ENCODE measurements around the gene BEAN1. TPM values are rescaled to one million over a fixed set of nuclear protein-coding genes. Genes with fewer than 3 reads are reported as not detected.
"Not testable (repeated sequence)": the region's sequence is repeated elsewhere in the genome, so short reads cannot be mapped to it uniquely, and the experiment has no call there.

Gene BEAN1
- total RNA-seq, 1 donor from 2014 or later, result 0.34 TPM

- DNase-seq, result no peak
Measured at GRCh38 chr16:66510298-66510697, 83.2 kb downstream of the BEAN1 start.

- DNase-seq, result no peak
Measured at GRCh38 chr16:66510711-66511601, 83.9 kb downstream of the BEAN1 start.

GRCh38 chr16:66511602-66512271 is 84.6 kb downstream of the BEAN1 start:
- DNase-seq, result peak; percentile 80

- peak; percentile 65 for DNase-seq
Measured at GRCh38 chr16:66512272-66513110, 85.4 kb downstream of the BEAN1 start.

GRCh38 chr16:66513111-66513723 is 86.1 kb downstream of the BEAN1 start:
- DNase-seq, result peak; percentile 9

GRCh38 chr16:66514391-66514790 is 87.3 kb downstream of the BEAN1 start:
- DNase-seq, result not testable (repeated sequence)

- not testable (repeated sequence) for DNase-seq
Measured at GRCh38 chr16:66514980-66515595, 88.0 kb downstream of the BEAN1 start.

- DNase-seq, result peak; percentile 81
Measured at GRCh38 chr16:66515596-66516508, 88.8 kb downstream of the BEAN1 start.

- no peak for DNase-seq
Measured at GRCh38 chr16:66516509-66516807, 89.4 kb downstream of the BEAN1 start.

- DNase-seq, result peak; percentile 100
Measured at GRCh38 chr16:66516808-66517585, 89.9 kb downstream of the BEAN1 start.

- DNase-seq, result no peak
Measured at GRCh38 chr16:66517586-66518263, 90.6 kb downstream of the BEAN1 start.

GRCh38 chr16:66519482-66520373 is 92.6 kb downstream of the BEAN1 start:
- peak; percentile 28 for DNase-seq

- DNase-seq, result no peak
Measured at GRCh38 chr16:66520406-66521170, 93.5 kb downstream of the BEAN1 start.

- peak; percentile 11 for DNase-seq
Measured at GRCh38 chr16:66521252-66521713, 94.2 kb downstream of the BEAN1 start.

GRCh38 chr16:66521951-66522771 is 95.1 kb downstream of the BEAN1 start:
- peak; percentile 76 for DNase-seq

- DNase-seq, result no peak
Measured at GRCh38 chr16:66522816-66523590, 95.9 kb downstream of the BEAN1 start.

All from dermis blood vessel endothelial cell (primary cell).